ENCODE data around the gene COPG2. TPM values are rescaled to one million over a fixed set of nuclear protein-coding genes. Genes with fewer than 3 reads are reported as not detected.

The COPG2 gene
- total RNA-seq, 1 donor from 2014 or later: 16.9 TPM

DNA sequence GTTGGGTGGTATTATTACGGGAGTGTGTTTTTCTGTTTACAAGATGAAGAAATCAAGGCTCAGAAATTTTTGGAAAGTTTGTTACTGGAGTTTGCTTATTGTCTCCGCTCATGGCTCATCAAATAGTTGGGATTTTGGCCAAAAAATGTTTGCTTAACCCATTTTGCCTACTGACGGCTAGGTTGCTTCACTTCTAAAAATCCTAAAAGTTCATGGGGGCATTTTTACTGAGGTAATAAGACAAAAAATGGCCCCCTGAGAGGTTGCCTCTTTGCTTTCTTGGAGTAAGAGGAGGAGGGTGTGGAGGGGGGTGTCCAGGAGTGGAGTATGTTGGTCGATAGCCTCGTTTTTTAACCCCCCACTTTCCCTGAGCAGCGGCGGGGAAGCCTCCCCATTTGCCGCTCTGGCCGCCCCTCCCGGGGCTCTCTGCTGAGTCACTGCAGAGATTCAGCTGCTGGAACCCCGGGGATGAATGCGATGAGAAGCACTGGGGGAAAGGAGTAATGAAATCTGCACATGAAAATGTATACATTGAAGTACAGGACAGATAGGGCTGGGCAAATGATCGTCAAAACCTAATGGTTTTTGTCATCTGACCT lies 175.2 kb downstream of the COPG2 start:
- intact Hi-C loops (cut with DNase I): no loop called here
- ATAC-seq: no peak
- peaks cover 18% of the 10 kb centered on the region for H3K4me1 ChIP-seq
- H3K9me3 ChIP-seq: no peaks in the 10 kb centered on the region
- peaks cover 9% of the 10 kb centered on the region for H3K27me3 ChIP-seq (ENCODE audit: low read depth)
- peaks cover 12% of the 10 kb centered on the region for H3K36me3 ChIP-seq
- no peak for DNase-seq
- TF ChIP-seq, protein P1, sequence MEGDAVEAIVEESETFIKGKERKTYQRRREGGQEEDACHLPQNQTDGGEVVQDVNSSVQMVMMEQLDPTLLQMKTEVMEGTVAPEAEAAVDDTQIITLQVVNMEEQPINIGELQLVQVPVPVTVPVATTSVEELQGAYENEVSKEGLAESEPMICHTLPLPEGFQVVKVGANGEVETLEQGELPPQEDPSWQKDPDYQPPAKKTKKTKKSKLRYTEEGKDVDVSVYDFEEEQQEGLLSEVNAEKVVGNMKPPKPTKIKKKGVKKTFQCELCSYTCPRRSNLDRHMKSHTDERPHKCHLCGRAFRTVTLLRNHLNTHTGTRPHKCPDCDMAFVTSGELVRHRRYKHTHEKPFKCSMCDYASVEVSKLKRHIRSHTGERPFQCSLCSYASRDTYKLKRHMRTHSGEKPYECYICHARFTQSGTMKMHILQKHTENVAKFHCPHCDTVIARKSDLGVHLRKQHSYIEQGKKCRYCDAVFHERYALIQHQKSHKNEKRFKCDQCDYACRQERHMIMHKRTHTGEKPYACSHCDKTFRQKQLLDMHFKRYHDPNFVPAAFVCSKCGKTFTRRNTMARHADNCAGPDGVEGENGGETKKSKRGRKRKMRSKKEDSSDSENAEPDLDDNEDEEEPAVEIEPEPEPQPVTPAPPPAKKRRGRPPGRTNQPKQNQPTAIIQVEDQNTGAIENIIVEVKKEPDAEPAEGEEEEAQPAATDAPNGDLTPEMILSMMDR (IDR thresholded peaks at IDR 0.05): no peak
- peak overlapping the region; percentile 48 for H3K4me3 ChIP-seq
- H3K27ac ChIP-seq: no peak overlapping the region

DNA sequence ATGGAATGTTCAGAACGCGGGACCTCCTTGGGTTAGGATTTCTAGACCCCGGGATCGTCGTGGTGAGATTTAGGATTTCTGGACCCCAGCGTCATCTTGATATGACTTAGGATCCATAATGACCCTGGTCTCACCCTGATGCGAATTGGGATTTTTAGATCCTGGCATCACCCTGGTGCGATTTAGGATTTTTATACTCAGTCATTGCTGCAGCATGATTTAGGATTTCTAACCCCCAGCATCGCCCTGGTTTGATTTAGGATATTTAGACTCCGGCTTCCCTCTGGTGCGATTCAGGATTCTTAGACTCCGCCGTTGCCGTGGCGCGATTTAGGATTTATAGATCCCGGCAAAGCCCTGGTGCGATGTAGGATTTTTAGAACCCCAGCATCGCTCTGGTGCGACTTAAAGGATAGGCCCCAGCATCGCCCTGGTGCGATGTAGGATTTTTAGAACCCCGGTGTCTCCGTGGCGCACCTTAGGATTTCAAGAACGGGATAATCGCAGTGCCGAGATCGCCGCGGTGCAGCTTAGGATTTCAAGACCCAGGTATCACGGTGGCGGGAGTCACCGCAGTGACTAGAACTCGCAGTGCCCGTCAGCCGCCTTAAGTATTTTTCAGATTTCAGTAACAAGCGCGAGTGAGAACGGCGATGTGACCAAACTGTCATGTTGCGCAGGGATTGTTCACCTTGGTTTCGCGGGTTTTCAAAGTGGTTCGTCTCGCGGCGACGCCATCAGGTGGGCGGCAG lies 175.8 kb downstream of the COPG2 start:
- no peak overlapping the region for H3K27ac ChIP-seq
- peaks cover 5% of the 10 kb centered on the region for H3K36me3 ChIP-seq
- DNase-seq (no peak), ATAC-seq (no peak)
- H3K4me1 ChIP-seq: peaks cover 18% of the 10 kb centered on the region
- intact Hi-C loops (cut with DNase I): no loop called here
- TF ChIP-seq, protein P1 (IDR thresholded peaks at IDR 0.05): no peak
- H3K4me3 ChIP-seq: peak overlapping the region; percentile 48
- no peaks in the 10 kb centered on the region for H3K9me3 ChIP-seq
- H3K27me3 ChIP-seq (ENCODE audit: low read depth): peaks cover 9% of the 10 kb centered on the region

DNA sequence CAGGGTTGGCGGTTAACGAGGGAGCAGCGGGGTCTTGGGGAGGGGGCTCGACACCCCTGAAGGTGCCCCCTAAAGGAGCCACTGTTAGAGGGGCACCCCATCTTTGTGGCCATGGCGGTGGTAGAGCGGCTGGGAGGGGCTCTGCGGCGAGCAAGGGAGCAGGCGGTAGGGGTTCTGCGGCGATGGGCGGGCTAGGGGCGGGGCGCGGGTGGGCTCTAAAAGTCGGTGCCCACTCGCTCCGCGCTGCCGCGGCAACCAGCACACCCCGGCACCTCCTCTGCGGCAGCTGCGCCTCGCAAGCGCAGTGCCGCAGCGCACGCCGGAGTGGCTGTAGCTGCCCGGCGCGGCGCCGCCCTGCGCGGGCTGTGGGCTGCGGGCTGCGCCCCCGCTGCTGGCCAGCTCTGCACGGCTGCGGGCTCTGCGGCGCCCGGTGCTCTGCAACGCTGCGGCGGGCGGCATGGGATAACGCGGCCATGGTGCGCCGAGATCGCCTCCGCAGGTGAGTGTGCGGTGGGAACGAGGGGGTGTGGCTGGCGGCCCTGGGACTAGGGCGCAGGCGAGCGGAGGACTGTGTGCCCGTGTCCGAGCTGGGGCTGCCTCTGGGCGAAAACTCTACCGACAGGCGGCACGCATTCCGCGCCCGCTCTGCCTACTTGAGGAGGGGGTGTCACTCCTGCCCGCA lies 176.6 kb downstream of the COPG2 start, which contains the start of gene MEST:
MEST (plus strand) TSS at position 245 of the 682 bp plus-strand sequence; CDS start at position 474, 229 bp downstream.
- TF ChIP-seq, protein P1 (IDR thresholded peaks at IDR 0.05): no peak
- ATAC-seq (peak; percentile 53 to 62), DNase-seq (peak; percentile 43)
- H3K4me3 ChIP-seq: peak within 1 kb of the TSS; percentile 48
- H3K9me3 ChIP-seq: no peaks in the 10 kb centered on the region
- H3K27me3 ChIP-seq (ENCODE audit: low read depth): peaks cover 9% of the 10 kb centered on the region
- intact Hi-C loops (cut with DNase I): no loop called here
- peak within 1 kb of the TSS; percentile 31 for H3K27ac ChIP-seq
- H3K36me3 ChIP-seq: no peaks in the 10 kb centered on the region
- peaks cover 18% of the 10 kb centered on the region for H3K4me1 ChIP-seq

DNA sequence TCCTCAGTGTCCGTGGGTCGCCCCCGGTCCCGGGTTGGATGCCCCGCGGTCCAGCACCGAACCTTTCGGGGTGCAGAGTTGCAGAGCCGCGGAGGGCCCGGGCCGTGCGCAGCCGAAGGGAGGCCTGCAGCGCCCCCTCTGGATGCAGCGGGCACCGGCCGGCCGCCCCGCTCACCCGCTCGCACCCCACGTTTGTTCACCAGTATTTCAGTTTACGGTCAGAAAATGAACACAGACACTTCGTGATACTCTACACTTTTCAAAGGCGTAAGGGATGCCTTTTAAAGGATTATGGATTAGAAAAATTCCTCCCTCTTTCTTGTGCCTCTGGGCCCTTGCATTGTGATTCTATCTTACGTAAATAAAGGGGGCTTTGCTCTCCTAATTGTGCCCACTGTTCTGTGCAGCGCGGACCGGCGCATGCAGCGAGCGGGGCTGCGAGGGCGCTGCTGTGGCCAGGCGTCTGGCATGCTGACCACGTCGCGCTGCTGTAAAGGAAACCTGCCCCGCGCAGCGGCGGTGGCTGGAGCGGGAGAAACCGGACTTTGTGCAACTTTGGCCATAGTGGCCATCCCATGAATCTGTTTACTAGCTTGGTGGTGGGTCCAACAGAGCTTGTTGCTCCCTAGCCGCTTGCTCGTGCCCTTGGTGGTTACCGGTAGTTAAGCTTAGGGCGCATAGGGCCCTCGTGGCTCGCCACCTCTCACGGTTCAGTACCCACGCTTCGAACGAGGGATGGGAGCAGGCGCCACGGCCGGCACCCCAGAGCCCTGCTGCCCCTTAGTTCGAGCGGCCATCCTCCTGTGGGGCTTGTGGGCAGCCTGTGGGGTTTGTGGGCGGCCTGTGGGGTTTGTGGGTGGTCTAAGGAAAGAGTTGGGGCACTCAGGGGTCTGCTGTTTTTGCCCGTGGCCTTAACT lies 177.4 kb downstream of the COPG2 start:
- Histone ChIP-seq H3K27me3 (ENCODE audit: low read depth) (peaks cover 9% of the 10 kb centered on the region), H3K4me1 (peaks cover 24% of the 10 kb centered on the region), H3K9me3 (no peaks in the 10 kb centered on the region), H3K36me3 (no peaks in the 10 kb centered on the region), H3K27ac (peak overlapping the region; percentile 31), H3K4me3 (peak overlapping the region; percentile 48)
- ATAC-seq (peak; percentile 35 to 65), DNase-seq (peak; percentile 52)
- TF ChIP-seq, protein P1 (IDR thresholded peaks at IDR 0.05): peak; percentile 63
- intact Hi-C loops (cut with DNase I): no loop called here

Measured in lower lobe of right lung (tissue), 2 donors.